Glutamatergic neuron (in vitro differentiated cells): ENCODE data around the gene CCPG1. TPM values are rescaled to one million over a fixed set of nuclear protein-coding genes. Genes with fewer than 3 reads are reported as not detected.

Experiments used
- DNase-seq: peaks from one replicate; pipeline ENCODE4 v3.0.0; 2022
- H3K27ac Mint-ChIP-seq: one replicate; pipeline ENCODE4 v1.8.0; 2020; ENCODE audit warnings: mild to moderate bottlenecking, mixed read lengths, inconsistent platforms; ENCODE audit not compliant: unreplicated experiment
- H3K27me3 Mint-ChIP-seq: one replicate; pipeline ENCODE4 v1.8.0; 2020; ENCODE audit warnings: mild to moderate bottlenecking, moderate library complexity, mixed read lengths, inconsistent platforms; ENCODE audit not compliant: unreplicated experiment
- H3K36me3 Mint-ChIP-seq: one replicate; pipeline ENCODE4 v1.8.0; 2020; ENCODE audit warnings: mild to moderate bottlenecking, mixed read lengths, inconsistent platforms; ENCODE audit not compliant: unreplicated experiment
- H3K4me1 Mint-ChIP-seq: one replicate; pipeline ENCODE4 v1.8.0; 2020; ENCODE audit warnings: mild to moderate bottlenecking, low read depth, mixed read lengths, inconsistent platforms; ENCODE audit not compliant: unreplicated experiment
- H3K4me3 Mint-ChIP-seq: one replicate; pipeline ENCODE4 v1.8.0; 2020; ENCODE audit warnings: mild to moderate bottlenecking, mixed read lengths, inconsistent platforms; ENCODE audit not compliant: unreplicated experiment
- H3K9me3 Mint-ChIP-seq: one replicate; pipeline ENCODE4 v1.8.0; 2020; ENCODE audit warnings: mild to moderate bottlenecking, moderate library complexity, mixed read lengths, inconsistent platforms; ENCODE audit not compliant: unreplicated experiment
- CTCF ChIP-seq: fragments of 200-600 bp; sonication (generic); IDR thresholded peaks from one replicate; pipeline ENCODE4 v1.5.0; 2021; ENCODE audit not compliant: partially characterized antibody, unreplicated experiment
- total RNA-seq: library from RNA; stranded (reverse); fragmentation: NEBNext Ultra II Directional; extraction: Animal tissue kit (Norgen Biotek cat#: 25700); gene quantifications from one replicate; pipeline ENCODE4 v1.2.1, GENCODE V29; 2021; ENCODE audit not compliant: unreplicated experiment

The CCPG1 gene
- total RNA-seq, 1 donor from 2014 or later, result 30.8 TPM

- H3K27ac Mint-ChIP-seq, result no peak overlapping the region
Measured at GRCh38 chr15:55358471-55358870, 49.7 kb downstream of the CCPG1 start.

GRCh38 chr15:55357774-55358173 lies 50.4 kb downstream of the CCPG1 start:
- DNase-seq, result no peak
- H3K9me3 Mint-ChIP-seq, result no peaks in the 10 kb centered on the region
- H3K36me3 Mint-ChIP-seq, result peaks cover 3% of the 10 kb centered on the region
- H3K4me1 Mint-ChIP-seq, result no peaks in the 10 kb centered on the region
- no peaks in the 10 kb centered on the region for H3K27me3 Mint-ChIP-seq
- no peak for TF ChIP-seq CTCF
- H3K27ac Mint-ChIP-seq, result no peak overlapping the region
- no peak overlapping the region for H3K4me3 Mint-ChIP-seq

More at GRCh38 chr15:55358471-55358870, 49.7 kb downstream of the CCPG1 start:
- Mint-ChIP-seq H3K4me3 (no peak overlapping the region), H3K4me1 (no peaks in the 10 kb centered on the region), H3K9me3 (no peaks in the 10 kb centered on the region), H3K36me3 (peaks cover 3% of the 10 kb centered on the region), H3K27me3 (no peaks in the 10 kb centered on the region)
- DNase-seq, result no peak
- no peak for TF ChIP-seq CTCF

GRCh38 chr15:55356985-55357585 lies 51.1 kb downstream of the CCPG1 start:
- Mint-ChIP-seq H3K27ac (no peak overlapping the region), H3K4me3 (no peak overlapping the region), H3K27me3 (no peaks in the 10 kb centered on the region), H3K4me1 (no peaks in the 10 kb centered on the region), H3K36me3 (no peaks in the 10 kb centered on the region), H3K9me3 (no peaks in the 10 kb centered on the region)
- DNase-seq, result no peak
- no peak for TF ChIP-seq CTCF

- DNase-seq, result no peak
- no peak for TF ChIP-seq CTCF
- Mint-ChIP-seq H3K9me3 (no peaks in the 10 kb centered on the region), H3K4me1 (no peaks in the 10 kb centered on the region), H3K36me3 (no peaks in the 10 kb centered on the region), H3K27ac (no peak overlapping the region), H3K4me3 (no peak overlapping the region), H3K27me3 (no peaks in the 10 kb centered on the region)
Measured at GRCh38 chr15:55353025-55353424, 55.1 kb downstream of the CCPG1 start.

DNA sequence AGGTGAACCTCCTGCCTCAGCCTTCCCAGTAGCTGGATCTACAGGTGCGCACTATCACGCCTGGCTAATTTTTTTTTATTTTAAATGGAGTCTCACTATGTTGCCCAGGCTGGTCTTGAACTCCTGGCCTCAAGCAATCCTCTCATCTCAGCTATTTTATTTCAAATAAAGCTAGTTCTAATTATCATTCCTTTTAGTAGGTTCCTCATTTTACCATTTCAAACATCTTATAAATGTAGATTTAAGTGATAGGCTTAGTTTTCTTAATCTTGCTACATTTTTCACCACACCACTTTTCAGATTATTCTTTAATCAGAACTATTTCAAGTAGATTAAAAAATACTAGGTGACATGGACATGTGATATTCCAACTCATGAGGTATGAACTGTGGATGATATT lies 58.9 kb downstream of the CCPG1 start:
- TF ChIP-seq CTCF, result no peak

More for the DNA sequence above, 58.9 kb downstream of the CCPG1 start:
- H3K27me3 Mint-ChIP-seq, result no peaks in the 10 kb centered on the region
- no peaks in the 10 kb centered on the region for H3K9me3 Mint-ChIP-seq
- H3K36me3 Mint-ChIP-seq, result no peaks in the 10 kb centered on the region
- no peak for DNase-seq
- no peak overlapping the region for H3K27ac Mint-ChIP-seq
- H3K4me1 Mint-ChIP-seq, result no peaks in the 10 kb centered on the region
- no peak overlapping the region for H3K4me3 Mint-ChIP-seq
